Astrocyte (in vitro differentiated cells and primary cell): ENCODE measurements around the gene EIF4G3. TPM values are rescaled to one million over a fixed set of nuclear protein-coding genes. Genes with fewer than 3 reads are reported as not detected.

Experiments used
- DNase-seq: peaks from one replicate; pipeline ENCODE4 v3.0.0-alpha.2; 2010; ENCODE audit warnings: low read depth
- FAIRE-seq: peaks from 2 replicates; lab custom pipeline; 2011; peaks lifted over from hg19 to GRCh38; lab: Jason Lieb, UNC
- H2AFZ ChIP-seq: 2 replicates; pipeline ENCODE4 v1.6.0; 2012; ENCODE audit warnings: low read depth, low read length, inconsistent platforms
- H3K27ac ChIP-seq: 2 replicates; pipeline ENCODE4 v1.5.1; 2011; ENCODE audit warnings: low read depth, low read length, inconsistent platforms
- H3K27me3 ChIP-seq: 2 replicates; pipeline ENCODE4 v1.6.0; 2011; ENCODE audit warnings: low read length, inconsistent platforms; ENCODE audit not compliant: insufficient read depth
- H3K36me3 ChIP-seq: 2 replicates; pipeline ENCODE4 v1.5.1; 2011; ENCODE audit warnings: low read length, inconsistent platforms; ENCODE audit not compliant: insufficient read depth
- H3K4me1 ChIP-seq: 2 replicates; pipeline ENCODE4 v1.5.1; 2011; ENCODE audit warnings: low read length, inconsistent platforms; ENCODE audit not compliant: insufficient read depth
- H3K4me2 ChIP-seq: 2 replicates; pipeline ENCODE4 v1.6.0; 2012; ENCODE audit warnings: low read length, inconsistent platforms
- H3K4me3 ChIP-seq: 2 replicates; pipeline ENCODE4 v1.5.1; 2011; ENCODE audit warnings: low read depth, mild to moderate bottlenecking, low read length, inconsistent platforms; ENCODE audit not compliant: insufficient read depth
- H3K79me2 ChIP-seq: 2 replicates; pipeline ENCODE4 v1.6.0; 2012; ENCODE audit warnings: mild to moderate bottlenecking, low read length, inconsistent platforms; ENCODE audit not compliant: insufficient read depth
- H3K9ac ChIP-seq: 2 replicates; pipeline ENCODE4 v1.6.0; 2012; ENCODE audit warnings: mild to moderate bottlenecking, low read length, inconsistent platforms
- H3K9me3 ChIP-seq: 2 replicates; pipeline ENCODE4 v1.5.1; 2012; ENCODE audit warnings: low read depth, mild to moderate bottlenecking, low read length, inconsistent platforms; ENCODE audit not compliant: insufficient read depth
- H4K20me1 ChIP-seq: 2 replicates; pipeline ENCODE4 v1.6.0; 2012; ENCODE audit warnings: low read length, inconsistent platforms; ENCODE audit not compliant: insufficient read depth
- H3K27ac Mint-ChIP-seq: one replicate; pipeline ENCODE4 v1.8.0; 2021; ENCODE audit warnings: mild to moderate bottlenecking, mixed read lengths; ENCODE audit not compliant: unreplicated experiment
- H3K27me3 Mint-ChIP-seq: one replicate; pipeline ENCODE4 v1.8.0; 2021; ENCODE audit warnings: low read depth, mixed read lengths; ENCODE audit not compliant: unreplicated experiment
- H3K36me3 Mint-ChIP-seq: one replicate; pipeline ENCODE4 v1.8.0; 2021; ENCODE audit warnings: low read depth, mixed read lengths; ENCODE audit not compliant: unreplicated experiment
- H3K4me1 Mint-ChIP-seq: one replicate; pipeline ENCODE4 v1.8.0; 2021; ENCODE audit warnings: low read depth, mixed read lengths; ENCODE audit not compliant: unreplicated experiment
- H3K4me3 Mint-ChIP-seq: one replicate; pipeline ENCODE4 v1.8.0; 2021; ENCODE audit warnings: mild to moderate bottlenecking, moderate library complexity, mixed read lengths; ENCODE audit not compliant: unreplicated experiment
- H3K9me3 Mint-ChIP-seq: one replicate; pipeline ENCODE4 v1.8.0; 2021; ENCODE audit warnings: mild to moderate bottlenecking, mixed read lengths; ENCODE audit not compliant: unreplicated experiment
- EZH2 ChIP-seq: IDR thresholded peaks from 2 replicates; pipeline ENCODE4 v1.6.1; 2012; ENCODE audit warnings: mild to moderate bottlenecking, low read length, inconsistent platforms; ENCODE audit not compliant: insufficient read depth
- total RNA-seq: library from RNA; stranded (reverse); gene quantifications from 2 replicates; pipeline ENCODE4 v1.2.1, GENCODE V29; 2021
- TF ChIP-seq, protein P1 (sequence below): IDR thresholded peaks from 2 replicates; pipeline ENCODE4 v1.5.1; 2011; ENCODE audit warnings: low read depth, mild to moderate bottlenecking, inconsistent platforms, low read length, moderate library complexity; ENCODE audit not compliant: insufficient read depth

Gene EIF4G3
- total RNA-seq, 1 donor from 2014 or later: 76.1 TPM

DNA sequence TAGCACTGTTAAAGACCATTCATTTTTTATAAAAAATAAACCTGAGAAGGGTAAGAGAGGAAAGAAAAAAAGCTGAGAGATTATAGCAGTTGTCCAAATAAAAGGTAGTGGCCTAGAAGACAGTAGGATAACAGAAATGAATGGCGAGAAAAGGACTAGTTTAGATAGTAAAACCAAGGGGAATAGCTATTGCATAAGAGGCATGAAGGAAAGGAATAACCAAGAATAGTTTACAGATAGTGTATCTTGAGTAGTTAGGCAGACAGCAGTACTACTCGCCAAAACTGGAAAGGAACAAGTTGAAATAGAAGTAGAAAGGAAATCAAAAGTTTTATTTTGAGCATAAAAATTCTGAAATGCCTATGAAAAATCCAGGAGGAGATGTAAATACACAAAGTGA is 70.5 kb downstream of the EIF4G3 start:
- H3K27me3 Mint-ChIP-seq: no peaks in the 10 kb centered on the region
- Histone ChIP-seq H2AFZ (no peak overlapping the region), H3K27me3 (no peaks in the 10 kb centered on the region), H4K20me1 (peaks cover 37% of the 10 kb centered on the region), H3K36me3 (no peaks in the 10 kb centered on the region), H3K79me2 (peaks cover 25% of the 10 kb centered on the region), H3K4me3 (no peak overlapping the region), H3K4me1 (no peaks in the 10 kb centered on the region), H3K4me2 (no peak overlapping the region), H3K9me3 (no peaks in the 10 kb centered on the region), H3K9ac (no peak overlapping the region), H3K27ac (no peak overlapping the region)
- FAIRE-seq (no peak), DNase-seq (no peak)
- no peak for TF ChIP-seq EZH2
- TF ChIP-seq, protein P1, sequence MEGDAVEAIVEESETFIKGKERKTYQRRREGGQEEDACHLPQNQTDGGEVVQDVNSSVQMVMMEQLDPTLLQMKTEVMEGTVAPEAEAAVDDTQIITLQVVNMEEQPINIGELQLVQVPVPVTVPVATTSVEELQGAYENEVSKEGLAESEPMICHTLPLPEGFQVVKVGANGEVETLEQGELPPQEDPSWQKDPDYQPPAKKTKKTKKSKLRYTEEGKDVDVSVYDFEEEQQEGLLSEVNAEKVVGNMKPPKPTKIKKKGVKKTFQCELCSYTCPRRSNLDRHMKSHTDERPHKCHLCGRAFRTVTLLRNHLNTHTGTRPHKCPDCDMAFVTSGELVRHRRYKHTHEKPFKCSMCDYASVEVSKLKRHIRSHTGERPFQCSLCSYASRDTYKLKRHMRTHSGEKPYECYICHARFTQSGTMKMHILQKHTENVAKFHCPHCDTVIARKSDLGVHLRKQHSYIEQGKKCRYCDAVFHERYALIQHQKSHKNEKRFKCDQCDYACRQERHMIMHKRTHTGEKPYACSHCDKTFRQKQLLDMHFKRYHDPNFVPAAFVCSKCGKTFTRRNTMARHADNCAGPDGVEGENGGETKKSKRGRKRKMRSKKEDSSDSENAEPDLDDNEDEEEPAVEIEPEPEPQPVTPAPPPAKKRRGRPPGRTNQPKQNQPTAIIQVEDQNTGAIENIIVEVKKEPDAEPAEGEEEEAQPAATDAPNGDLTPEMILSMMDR: no peak
- H3K27ac Mint-ChIP-seq: no peak overlapping the region
- no peak overlapping the region for H3K4me3 Mint-ChIP-seq
- no peaks in the 10 kb centered on the region for H3K9me3 Mint-ChIP-seq
- H3K4me1 Mint-ChIP-seq: no peaks in the 10 kb centered on the region
- peaks cover 8% of the 10 kb centered on the region for H3K36me3 Mint-ChIP-seq

DNA sequence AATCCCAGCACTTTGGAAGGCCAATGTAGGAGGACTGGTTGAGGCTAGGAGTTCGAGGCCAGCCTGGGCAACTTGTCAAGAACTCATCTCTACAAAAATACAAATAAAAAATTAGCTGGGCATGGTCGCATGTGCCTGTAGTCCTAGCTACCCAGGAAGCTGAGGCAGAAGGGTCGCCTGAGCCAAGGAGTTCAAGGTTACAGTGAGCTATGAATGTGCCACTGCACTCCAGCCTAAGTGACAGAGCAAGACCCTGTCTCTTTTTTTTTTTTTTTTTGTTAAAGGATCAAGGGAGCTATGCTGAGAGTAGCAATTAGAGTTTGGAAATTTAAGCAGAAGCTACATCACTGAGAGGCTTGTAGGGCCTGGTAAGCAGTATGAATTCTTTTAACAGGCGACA is 70.9 kb downstream of the EIF4G3 start:
- no peaks in the 10 kb centered on the region for H3K9me3 ChIP-seq
- H3K4me1 ChIP-seq: no peaks in the 10 kb centered on the region
- FAIRE-seq (no peak), DNase-seq (no peak)
- H3K27ac Mint-ChIP-seq: no peak overlapping the region
- H2AFZ ChIP-seq: no peak overlapping the region
- H3K9ac ChIP-seq: no peak overlapping the region
- peaks cover 42% of the 10 kb centered on the region for H4K20me1 ChIP-seq
- H3K36me3 Mint-ChIP-seq: peaks cover 8% of the 10 kb centered on the region
- no peaks in the 10 kb centered on the region for H3K36me3 ChIP-seq
- no peaks in the 10 kb centered on the region for H3K27me3 ChIP-seq
- no peaks in the 10 kb centered on the region for H3K4me1 Mint-ChIP-seq
- H3K4me3 ChIP-seq: no peak overlapping the region
- H3K4me2 ChIP-seq: no peak overlapping the region
- peaks cover 28% of the 10 kb centered on the region for H3K79me2 ChIP-seq
- TF ChIP-seq, protein P1: no peak
- TF ChIP-seq EZH2: no peak
- H3K27ac ChIP-seq: no peak overlapping the region
- no peaks in the 10 kb centered on the region for H3K9me3 Mint-ChIP-seq
- H3K4me3 Mint-ChIP-seq: no peak overlapping the region
- no peaks in the 10 kb centered on the region for H3K27me3 Mint-ChIP-seq

DNA sequence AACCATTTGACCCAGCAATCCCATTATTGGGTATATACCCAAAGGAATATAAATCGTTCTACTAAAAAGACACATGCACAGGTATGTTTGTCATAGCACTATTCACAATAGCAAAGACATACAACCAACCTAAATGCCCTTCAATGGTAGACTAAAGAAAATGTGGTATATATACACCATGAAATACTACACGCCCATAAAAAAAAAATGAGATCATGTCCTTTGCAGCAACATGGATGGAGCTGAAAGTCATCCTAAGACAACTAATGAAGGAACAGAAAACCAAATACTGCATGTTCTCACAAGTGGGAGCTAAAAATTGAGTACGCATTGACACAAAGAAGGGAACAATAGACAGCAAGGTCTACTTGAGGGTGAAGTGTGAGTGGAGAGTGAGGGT is 72.0 kb downstream of the EIF4G3 start:
- Mint-ChIP-seq H3K4me1 (no peaks in the 10 kb centered on the region), H3K27me3 (no peaks in the 10 kb centered on the region), H3K9me3 (no peaks in the 10 kb centered on the region), H3K4me3 (no peak overlapping the region), H3K27ac (no peak overlapping the region), H3K36me3 (peaks cover 11% of the 10 kb centered on the region)
- Histone ChIP-seq H4K20me1 (peaks cover 47% of the 10 kb centered on the region), H3K9me3 (no peaks in the 10 kb centered on the region), H3K79me2 (peaks cover 37% of the 10 kb centered on the region), H3K4me3 (no peak overlapping the region), H3K4me2 (no peak overlapping the region), H3K4me1 (no peaks in the 10 kb centered on the region), H3K36me3 (peaks cover 2% of the 10 kb centered on the region), H3K27me3 (no peaks in the 10 kb centered on the region), H3K9ac (no peak overlapping the region), H3K27ac (no peak overlapping the region), H2AFZ (no peak overlapping the region)
- FAIRE-seq (no peak), DNase-seq (no peak)
- TF ChIP-seq EZH2: no peak
- TF ChIP-seq, protein P1: no peak
